ENCODE measurements around the gene FAT2.

FAT2 gene

GRCh38 chr5:151591144-151591819, at the start of gene FAT2:
FAT2 (minus strand) TSS chr5:151591331; CDS start chr5:151568931, 22,400 bp downstream.
- no peak for DNase-seq (ENCODE audit: low read depth in 2 of 2)

- DNase-seq (ENCODE audit: low read depth in 2 of 2) = no peak
Observed at GRCh38 chr5:151638619-151639018, 47.5 kb upstream of the FAT2 start.

- DNase-seq (ENCODE audit: low read depth in 2 of 2) = no peak
Observed at GRCh38 chr5:151637676-151638075, 46.5 kb upstream of the FAT2 start.

- no peak for DNase-seq (ENCODE audit: low read depth in 2 of 2)
Observed at GRCh38 chr5:151633892-151634291, 42.8 kb upstream of the FAT2 start.

- no peak for DNase-seq (ENCODE audit: low read depth in 2 of 2)
Observed at GRCh38 chr5:151632941-151633340, 41.8 kb upstream of the FAT2 start.

- no peak for DNase-seq (ENCODE audit: low read depth in 2 of 2)
Observed at GRCh38 chr5:151632524-151632923, 41.4 kb upstream of the FAT2 start.

GRCh38 chr5:151631941-151632340, 40.8 kb upstream of the FAT2 start:
- DNase-seq (ENCODE audit: low read depth in 2 of 2) = no peak

- no peak for DNase-seq (ENCODE audit: low read depth in 2 of 2)
Observed at GRCh38 chr5:151630088-151630487, 39.0 kb upstream of the FAT2 start.

GRCh38 chr5:151628112-151628823, 37.1 kb upstream of the FAT2 start:
- no peak for DNase-seq (ENCODE audit: low read depth in 2 of 2)

GRCh38 chr5:151627650-151628049, 36.5 kb upstream of the FAT2 start:
- no peak for DNase-seq (ENCODE audit: low read depth in 2 of 2)

GRCh38 chr5:151625285-151625684, 34.2 kb upstream of the FAT2 start:
- no peak for DNase-seq (ENCODE audit: low read depth in 2 of 2)

- DNase-seq (ENCODE audit: low read depth in 2 of 2) = no peak
Observed at GRCh38 chr5:151624476-151624875, 33.3 kb upstream of the FAT2 start.

GRCh38 chr5:151622367-151623088, 31.4 kb upstream of the FAT2 start:
- no peak for DNase-seq (ENCODE audit: low read depth in 2 of 2)

GRCh38 chr5:151620461-151620840, 29.3 kb upstream of the FAT2 start:
- no peak for DNase-seq (ENCODE audit: low read depth in 2 of 2)

- DNase-seq (ENCODE audit: low read depth in 2 of 2) = no peak
Observed at GRCh38 chr5:151619812-151620460, 28.8 kb upstream of the FAT2 start.

- no peak for DNase-seq (ENCODE audit: low read depth in 2 of 2)
Observed at GRCh38 chr5:151618907-151619306, 27.8 kb upstream of the FAT2 start.

- DNase-seq (ENCODE audit: low read depth in 2 of 2) = no peak
Observed at GRCh38 chr5:151617841-151618710, 26.9 kb upstream of the FAT2 start.

- no peak for DNase-seq (ENCODE audit: low read depth in 2 of 2)
Observed at GRCh38 chr5:151617383-151617840, 26.3 kb upstream of the FAT2 start.

- DNase-seq (ENCODE audit: low read depth in 2 of 2) = no peak
Observed at GRCh38 chr5:151615431-151615830, 24.3 kb upstream of the FAT2 start.

GRCh38 chr5:151614565-151614964, 23.4 kb upstream of the FAT2 start:
- DNase-seq (ENCODE audit: low read depth in 2 of 2) = no peak
